Cardiac fibroblast (primary cell): ENCODE results near the gene ADA.
"Not testable (repeated sequence)": the region's sequence is repeated elsewhere in the genome, so short reads cannot be mapped to it uniquely, and the experiment has no call there.

Experiments
- DNase-seq, 2 donors: peaks; one replicate each; pipeline versions ENCODE4 v3.0.0 to v3.0.0-alpha.2; 2010; ENCODE audit warnings: low read depth in 2 of 2
- H3K4me3 ChIP-seq, 2 donors: replicated peaks in 1 of 2; 1 replicate in 1 of 2; 2 replicates in 1 of 2; pipeline ENCODE4 v1.5.1; 2011; ENCODE audit warnings: low read depth in 2 of 2, low read length in 2 of 2, mild to moderate bottlenecking in 2 of 2, moderate library complexity in 1 of 2
- CTCF ChIP-seq: IDR thresholded peaks from one replicate; pipeline ENCODE4 v1.5.1; 2011; ENCODE audit warnings: low read depth, mild to moderate bottlenecking, low read length, inconsistent platforms

Gene ADA

GRCh38 chr20:44678242-44678641, 26.7 kb upstream of the ADA start:
- DNase-seq, result no peak
- H3K4me3 ChIP-seq, result no peak overlapping the region
- TF ChIP-seq CTCF, result no peak

GRCh38 chr20:44672318-44672902, 20.9 kb upstream of the ADA start:
- not testable (repeated sequence) for H3K4me3 ChIP-seq, DNase-seq

DNA sequence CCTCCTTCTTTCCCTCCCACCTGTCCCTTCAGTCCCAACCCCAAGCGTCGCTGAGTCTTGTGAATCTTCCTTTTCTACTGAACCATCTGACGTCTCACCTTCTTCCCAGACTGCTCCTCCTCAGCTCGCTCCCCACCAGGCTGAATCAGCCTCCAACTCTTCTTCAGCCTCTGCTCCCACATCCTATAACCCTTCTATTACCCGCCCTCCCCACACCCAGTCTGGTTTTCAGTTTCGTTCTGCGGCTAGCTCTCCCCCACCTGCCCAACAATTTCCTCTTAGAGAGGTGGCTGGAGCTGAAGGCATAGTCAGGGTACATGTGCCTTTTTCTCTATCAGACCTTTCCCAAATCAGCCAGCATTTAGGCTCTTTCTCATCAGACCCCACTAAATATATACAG, 20.0 kb upstream of the ADA start:
- not testable (repeated sequence) for DNase-seq, H3K4me3 ChIP-seq

GRCh38 chr20:44670851-44671250, 19.4 kb upstream of the ADA start:
- H3K4me3 ChIP-seq, result not testable (repeated sequence)

GRCh38 chr20:44666066-44666465, 14.6 kb upstream of the ADA start:
- no peak for DNase-seq
- H3K4me3 ChIP-seq, result no peak overlapping the region
- TF ChIP-seq CTCF, result no peak

More at GRCh38 chr20:44670851-44671250, 19.4 kb upstream of the ADA start:
- DNase-seq, result peak in 1 of 2 donors; percentile 59

- DNase-seq, result no peak
- TF ChIP-seq CTCF, result no peak
- H3K4me3 ChIP-seq, result no peak overlapping the region
These were observed 12.6 kb upstream of the ADA start for GRCh38 chr20:44664131-44664530.

DNA sequence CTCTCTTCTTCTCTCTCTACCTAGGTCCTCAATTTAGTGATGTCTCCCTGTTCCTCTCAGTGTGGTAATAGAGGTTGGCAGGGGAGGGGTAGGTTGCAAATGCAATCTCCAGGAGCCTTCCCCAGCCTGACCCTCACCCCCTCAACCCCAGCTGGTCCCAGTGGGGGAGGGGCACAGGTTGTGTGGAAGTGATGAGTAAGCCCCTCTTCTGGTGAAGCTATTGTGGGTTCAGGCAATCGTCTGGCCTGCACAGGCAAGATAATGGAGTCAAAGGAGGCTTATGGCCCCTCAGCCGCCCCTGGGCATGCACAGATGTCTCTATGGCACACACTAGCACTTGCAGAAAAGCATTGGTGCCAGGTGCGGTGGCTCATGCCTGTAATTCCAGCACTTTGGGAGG, 10.8 kb upstream of the ADA start:
- no peak for TF ChIP-seq CTCF
- no peak overlapping the region for H3K4me3 ChIP-seq
- DNase-seq, result no peak

DNA sequence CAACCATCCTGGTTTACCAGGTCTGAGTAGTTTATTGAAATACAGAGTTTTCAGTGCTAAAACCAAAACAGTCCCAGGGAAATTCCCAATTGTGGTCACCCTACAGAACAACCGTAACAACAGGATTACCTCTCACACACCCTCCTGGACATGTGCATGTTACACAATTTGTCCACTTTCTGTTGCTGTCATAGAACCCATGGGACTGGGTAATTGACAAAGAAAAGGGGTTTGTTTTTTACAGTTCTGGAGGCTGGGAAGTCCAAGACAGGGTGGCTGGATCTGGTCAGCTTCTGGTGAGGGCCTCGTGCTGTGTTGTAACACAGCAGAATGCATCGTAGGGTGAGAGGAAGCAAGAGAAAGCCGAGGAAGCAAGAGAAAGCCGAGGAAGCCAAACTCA, 9.1 kb upstream of the ADA start:
- H3K4me3 ChIP-seq, result no peak overlapping the region
- TF ChIP-seq CTCF, result no peak
- peak in 1 of 2 donors; percentile 49 for DNase-seq
